Measurements from ENCODE around the gene TESMIN. TPM values are rescaled to one million over a fixed set of nuclear protein-coding genes. Genes with fewer than 3 reads are reported as not detected.

Gene TESMIN
- total RNA-seq, 1 donor from 2014 or later, result 8.1 TPM

GRCh38 chr11:68674461-68674860 is 76.9 kb downstream of the TESMIN start:
- Histone ChIP-seq H3K27ac (no peak overlapping the region), H4K20me1 (ENCODE audit: low read depth) (no peaks in the 10 kb centered on the region), H3K4me3 (no peak overlapping the region), H3K9ac (no peak overlapping the region), H3K27me3 (no peaks in the 10 kb centered on the region), H3K79me2 (ENCODE audit: low read depth) (no peaks in the 10 kb centered on the region), H2AFZ (replicated peaks) (no peak overlapping the region), H3F3A (ENCODE audit: low read depth) (no peaks in the 10 kb centered on the region), H3K4me1 (no peaks in the 10 kb centered on the region), H3K9me3 (ENCODE audit: low read depth) (no peaks in the 10 kb centered on the region), H3K36me3 (no peaks in the 10 kb centered on the region), H3K4me2 (no peak overlapping the region)
- no peak overlapping the region for H3K27ac Mint-ChIP-seq
- no peak for DNase-seq (ENCODE audit: low spot score)
- peaks cover 24% of the 10 kb centered on the region for H3K4me1 Mint-ChIP-seq
- TF ChIP-seq, protein P1, sequence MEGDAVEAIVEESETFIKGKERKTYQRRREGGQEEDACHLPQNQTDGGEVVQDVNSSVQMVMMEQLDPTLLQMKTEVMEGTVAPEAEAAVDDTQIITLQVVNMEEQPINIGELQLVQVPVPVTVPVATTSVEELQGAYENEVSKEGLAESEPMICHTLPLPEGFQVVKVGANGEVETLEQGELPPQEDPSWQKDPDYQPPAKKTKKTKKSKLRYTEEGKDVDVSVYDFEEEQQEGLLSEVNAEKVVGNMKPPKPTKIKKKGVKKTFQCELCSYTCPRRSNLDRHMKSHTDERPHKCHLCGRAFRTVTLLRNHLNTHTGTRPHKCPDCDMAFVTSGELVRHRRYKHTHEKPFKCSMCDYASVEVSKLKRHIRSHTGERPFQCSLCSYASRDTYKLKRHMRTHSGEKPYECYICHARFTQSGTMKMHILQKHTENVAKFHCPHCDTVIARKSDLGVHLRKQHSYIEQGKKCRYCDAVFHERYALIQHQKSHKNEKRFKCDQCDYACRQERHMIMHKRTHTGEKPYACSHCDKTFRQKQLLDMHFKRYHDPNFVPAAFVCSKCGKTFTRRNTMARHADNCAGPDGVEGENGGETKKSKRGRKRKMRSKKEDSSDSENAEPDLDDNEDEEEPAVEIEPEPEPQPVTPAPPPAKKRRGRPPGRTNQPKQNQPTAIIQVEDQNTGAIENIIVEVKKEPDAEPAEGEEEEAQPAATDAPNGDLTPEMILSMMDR (IDR thresholded peaks at IDR 0.05), result no peak
- no peak for TF ChIP-seq EZH2 (IDR thresholded peaks at IDR 0.05)
- no peak for TF ChIP-seq EZH2phosphoT487 (IDR thresholded peaks at IDR 0.05)
- H3K4me3 Mint-ChIP-seq, result no peak overlapping the region
- peaks cover 2% of the 10 kb centered on the region for H3K36me3 Mint-ChIP-seq
- peaks cover 12% of the 10 kb centered on the region for H3K27me3 Mint-ChIP-seq (ENCODE audit: insufficient read depth, low read depth)
- H3K9me3 Mint-ChIP-seq, result peaks cover 6% of the 10 kb centered on the region

DNA sequence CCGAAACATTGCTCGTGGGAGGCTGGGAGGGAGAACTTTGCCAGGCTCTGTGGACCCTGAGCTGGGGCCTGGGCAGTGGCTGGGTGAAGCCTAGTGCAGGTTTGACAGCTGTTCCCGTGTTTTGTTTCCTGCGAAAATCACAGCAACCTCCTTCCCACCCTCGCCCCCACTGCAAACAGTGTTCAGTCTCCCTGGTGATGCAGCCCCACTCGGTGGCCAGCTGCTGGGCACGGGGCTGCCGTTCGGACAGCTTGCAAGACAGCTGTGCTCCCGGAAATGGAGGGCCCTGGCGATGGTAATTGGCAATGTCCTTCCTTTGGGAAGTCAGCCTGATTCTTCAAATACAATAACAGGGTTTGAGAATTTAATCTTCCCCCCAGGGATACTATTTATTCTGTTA is 77.3 kb downstream of the TESMIN start:
- Histone ChIP-seq H3K4me1 (no peaks in the 10 kb centered on the region), H3K27me3 (no peaks in the 10 kb centered on the region), H3K79me2 (ENCODE audit: low read depth) (no peaks in the 10 kb centered on the region), H3F3A (ENCODE audit: low read depth) (no peaks in the 10 kb centered on the region), H4K20me1 (ENCODE audit: low read depth) (no peaks in the 10 kb centered on the region), H3K4me2 (no peak overlapping the region), H3K27ac (no peak overlapping the region), H3K9me3 (ENCODE audit: low read depth) (no peaks in the 10 kb centered on the region), H3K9ac (no peak overlapping the region), H3K36me3 (no peaks in the 10 kb centered on the region), H3K4me3 (no peak overlapping the region), H2AFZ (replicated peaks) (no peak overlapping the region)
- no peak overlapping the region for H3K4me3 Mint-ChIP-seq
- peaks cover 12% of the 10 kb centered on the region for H3K27me3 Mint-ChIP-seq (ENCODE audit: insufficient read depth, low read depth)
- DNase-seq (ENCODE audit: low spot score), result no peak
- H3K27ac Mint-ChIP-seq, result no peak overlapping the region
- H3K36me3 Mint-ChIP-seq, result peaks cover 2% of the 10 kb centered on the region
- no peak for TF ChIP-seq EZH2phosphoT487 (IDR thresholded peaks at IDR 0.05)
- TF ChIP-seq, protein P1 (IDR thresholded peaks at IDR 0.05), result no peak
- TF ChIP-seq EZH2 (IDR thresholded peaks at IDR 0.05), result no peak
- H3K9me3 Mint-ChIP-seq, result peaks cover 6% of the 10 kb centered on the region
- H3K4me1 Mint-ChIP-seq, result peaks cover 24% of the 10 kb centered on the region

- no peak overlapping the region for H3K4me3 ChIP-seq
- peaks cover 14% of the 10 kb centered on the region for H3K27me3 Mint-ChIP-seq (ENCODE audit: insufficient read depth, low read depth)
- H3K27ac Mint-ChIP-seq, result peak overlapping the region; percentile 82
- H2AFZ ChIP-seq (replicated peaks), result no peak overlapping the region
- H3K9ac ChIP-seq, result no peak overlapping the region
- no peaks in the 10 kb centered on the region for H3K79me2 ChIP-seq (ENCODE audit: low read depth)
- peak overlapping the region; percentile 25 for H3K4me3 Mint-ChIP-seq
- H3K9me3 Mint-ChIP-seq, result peaks cover 6% of the 10 kb centered on the region
- peaks cover 21% of the 10 kb centered on the region for H3K4me1 Mint-ChIP-seq
- TF ChIP-seq EZH2 (IDR thresholded peaks at IDR 0.05) (no peak), EZH2phosphoT487 (IDR thresholded peaks at IDR 0.05) (no peak)
- TF ChIP-seq, protein P1 (IDR thresholded peaks at IDR 0.05), result no peak
- no peak for DNase-seq (ENCODE audit: low spot score)
- H3K27me3 ChIP-seq, result no peaks in the 10 kb centered on the region
- H3K4me1 ChIP-seq, result no peaks in the 10 kb centered on the region
- H3K36me3 ChIP-seq, result no peaks in the 10 kb centered on the region
- H3K4me2 ChIP-seq, result no peak overlapping the region
- H4K20me1 ChIP-seq (ENCODE audit: low read depth), result no peaks in the 10 kb centered on the region
- no peaks in the 10 kb centered on the region for H3F3A ChIP-seq (ENCODE audit: low read depth)
- H3K36me3 Mint-ChIP-seq, result peaks cover 2% of the 10 kb centered on the region
- no peaks in the 10 kb centered on the region for H3K9me3 ChIP-seq (ENCODE audit: low read depth)
- no peak overlapping the region for H3K27ac ChIP-seq
These were observed 77.9 kb downstream of the TESMIN start for GRCh38 chr11:68673306-68673945.
